ENCODE measurements around the gene TMEM164.

DNA sequence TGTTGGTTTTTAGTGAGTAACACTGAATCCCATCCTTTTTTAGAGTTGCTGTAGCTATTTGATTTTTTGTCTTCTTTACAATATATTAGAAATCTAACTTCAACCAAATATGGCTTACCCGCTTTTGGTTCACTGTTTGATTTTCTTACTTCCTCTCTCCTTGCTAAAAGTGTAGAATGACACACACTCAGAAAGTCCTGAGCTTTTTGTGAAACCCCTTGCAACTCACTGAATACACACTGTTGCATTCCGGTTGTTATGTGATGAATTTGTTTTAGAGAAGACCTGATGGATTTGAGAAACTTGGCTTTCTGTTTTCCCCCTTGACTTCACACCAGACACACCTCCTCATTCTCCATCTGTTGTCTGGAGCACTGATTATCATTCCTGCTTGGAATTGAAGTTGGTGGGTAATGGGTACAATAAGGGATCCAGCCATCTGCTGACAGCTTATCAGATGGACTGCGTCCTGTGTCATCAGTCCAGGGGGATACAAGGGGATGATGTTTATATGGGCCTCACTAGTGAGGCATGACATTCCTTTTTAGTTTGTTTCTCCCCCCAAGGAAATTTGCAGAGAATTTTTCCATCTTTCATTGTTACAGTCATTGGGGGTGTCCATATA is 5.2 kb downstream of the TMEM164 start:
- TF ChIP-seq, protein P1, sequence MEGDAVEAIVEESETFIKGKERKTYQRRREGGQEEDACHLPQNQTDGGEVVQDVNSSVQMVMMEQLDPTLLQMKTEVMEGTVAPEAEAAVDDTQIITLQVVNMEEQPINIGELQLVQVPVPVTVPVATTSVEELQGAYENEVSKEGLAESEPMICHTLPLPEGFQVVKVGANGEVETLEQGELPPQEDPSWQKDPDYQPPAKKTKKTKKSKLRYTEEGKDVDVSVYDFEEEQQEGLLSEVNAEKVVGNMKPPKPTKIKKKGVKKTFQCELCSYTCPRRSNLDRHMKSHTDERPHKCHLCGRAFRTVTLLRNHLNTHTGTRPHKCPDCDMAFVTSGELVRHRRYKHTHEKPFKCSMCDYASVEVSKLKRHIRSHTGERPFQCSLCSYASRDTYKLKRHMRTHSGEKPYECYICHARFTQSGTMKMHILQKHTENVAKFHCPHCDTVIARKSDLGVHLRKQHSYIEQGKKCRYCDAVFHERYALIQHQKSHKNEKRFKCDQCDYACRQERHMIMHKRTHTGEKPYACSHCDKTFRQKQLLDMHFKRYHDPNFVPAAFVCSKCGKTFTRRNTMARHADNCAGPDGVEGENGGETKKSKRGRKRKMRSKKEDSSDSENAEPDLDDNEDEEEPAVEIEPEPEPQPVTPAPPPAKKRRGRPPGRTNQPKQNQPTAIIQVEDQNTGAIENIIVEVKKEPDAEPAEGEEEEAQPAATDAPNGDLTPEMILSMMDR (optimal IDR thresholded peaks at IDR 0.05 in 1 of 3, IDR thresholded peaks at IDR 0.05 in 1 of 3, conservative IDR thresholded peaks at IDR 0.05 in 1 of 3; ENCODE audit: extremely low read depth in 1 of 3, insufficient read depth in 2 of 3, low read length in 3 of 3) = no peak
- TF ChIP-seq EZH2 (IDR thresholded peaks at IDR 0.05; ENCODE audit: low read length) = no peak
